Testis (tissue), 2 donors: ENCODE measurements around the gene GFM1.

Source experiments
- POLR2A ChIP-seq: fragments of 450-650 bp; IDR thresholded peaks from one replicate; pipeline ENCODE4 v1.6.1; 2017; ENCODE audit warnings: antibody characterized with exemption, mild to moderate bottlenecking, moderate library complexity
- TF ChIP-seq, protein P1 (sequence below), 3 experiments: fragments of 450-650 bp in 2 of 3; fragments of 200-600 bp in 1 of 3; sonication (generic) in 1 of 3; IDR thresholded peaks; one replicate each; pipeline ENCODE4 v1.5.1; 2016 to 2019; ENCODE audit warnings: antibody characterized with exemption in 3 of 3, mild to moderate bottlenecking in 2 of 3, moderate library complexity in 1 of 3

DNA sequence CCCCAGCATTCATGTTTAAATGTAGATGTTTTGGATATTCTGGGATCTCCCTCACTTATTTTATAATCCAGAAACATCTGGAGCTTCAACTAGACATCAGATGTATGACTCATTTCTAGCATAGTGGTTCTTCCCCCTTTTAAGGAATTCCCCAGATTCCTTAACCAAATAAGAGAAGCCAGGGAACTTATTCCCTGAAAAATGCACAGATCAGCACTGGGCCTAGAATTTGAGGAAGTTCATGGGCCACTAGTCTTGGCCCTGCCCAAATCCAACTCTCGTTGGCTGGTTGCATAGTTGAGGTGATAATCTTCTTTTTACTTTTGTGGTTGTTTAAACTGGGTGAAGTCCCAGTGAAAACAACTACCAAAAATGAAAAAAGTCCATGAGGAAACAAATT is 67.6 kb downstream of the GFM1 start:
- TF ChIP-seq, protein P1, sequence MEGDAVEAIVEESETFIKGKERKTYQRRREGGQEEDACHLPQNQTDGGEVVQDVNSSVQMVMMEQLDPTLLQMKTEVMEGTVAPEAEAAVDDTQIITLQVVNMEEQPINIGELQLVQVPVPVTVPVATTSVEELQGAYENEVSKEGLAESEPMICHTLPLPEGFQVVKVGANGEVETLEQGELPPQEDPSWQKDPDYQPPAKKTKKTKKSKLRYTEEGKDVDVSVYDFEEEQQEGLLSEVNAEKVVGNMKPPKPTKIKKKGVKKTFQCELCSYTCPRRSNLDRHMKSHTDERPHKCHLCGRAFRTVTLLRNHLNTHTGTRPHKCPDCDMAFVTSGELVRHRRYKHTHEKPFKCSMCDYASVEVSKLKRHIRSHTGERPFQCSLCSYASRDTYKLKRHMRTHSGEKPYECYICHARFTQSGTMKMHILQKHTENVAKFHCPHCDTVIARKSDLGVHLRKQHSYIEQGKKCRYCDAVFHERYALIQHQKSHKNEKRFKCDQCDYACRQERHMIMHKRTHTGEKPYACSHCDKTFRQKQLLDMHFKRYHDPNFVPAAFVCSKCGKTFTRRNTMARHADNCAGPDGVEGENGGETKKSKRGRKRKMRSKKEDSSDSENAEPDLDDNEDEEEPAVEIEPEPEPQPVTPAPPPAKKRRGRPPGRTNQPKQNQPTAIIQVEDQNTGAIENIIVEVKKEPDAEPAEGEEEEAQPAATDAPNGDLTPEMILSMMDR (IDR thresholded peaks at IDR 0.05), result no peak
- no peak for TF ChIP-seq POLR2A
